Pancreas (tissue), 10 donors: ENCODE results near the gene CLASP1. TPM values are rescaled to one million over a fixed set of nuclear protein-coding genes. Genes with fewer than 3 reads are reported as not detected.
"Not testable (repeated sequence)": the region's sequence is repeated elsewhere in the genome, so short reads cannot be mapped to it uniquely, and the experiment has no call there.

ENCODE experiments used
- ATAC-seq, 4 donors: fragments of 200-7000 bp; cut with Tn5 transposase; one replicate each; pipeline versions ENCODE4 v1.8.0 to v1.9.1; 2020; ENCODE audit warnings: mild to moderate bottlenecking in 4 of 4, moderate library complexity in 4 of 4
- DNase-seq, 6 donors: peaks; one replicate each; pipeline ENCODE4 v3.0.0-alpha.2; 2020
- FAIRE-seq: peaks from 2 replicates; lab custom pipeline; 2012; peaks lifted over from hg19 to GRCh38; lab: Jason Lieb, UNC
- H3K27ac ChIP-seq, 4 donors: fragments of 200-600 bp; sonication (generic); 1 replicate in 3 of 4; 2 replicates in 1 of 4; pipeline versions ENCODE4 v1.5.0 to v1.8.0; 2020
- H3K27me3 ChIP-seq, 4 donors: fragments of 200-600 bp; one replicate each; pipeline ENCODE4 v1.8.0; 2021
- H3K36me3 ChIP-seq, 3 donors: fragments of 200-600 bp; sonication (generic) in 1 of 3; one replicate each; pipeline versions ENCODE4 v1.5.0 to v1.8.0; 2020 to 2021
- H3K4me1 ChIP-seq, 3 donors: fragments of 200-600 bp; one replicate each; pipeline ENCODE4 v1.8.0; 2021
- H3K4me3 ChIP-seq, 4 donors: fragments of 200-600 bp; sonication (generic) in 2 of 4; one replicate each; pipeline versions ENCODE4 v1.5.0 to v1.8.0; 2020 to 2021
- H3K9me3 ChIP-seq, 4 donors: fragments of 200-600 bp; one replicate each; pipeline ENCODE4 v1.8.0; 2021
- WGBS, 2 donors: extraction: QIAGEN DNeasy Blood & Tissue Kit; methylation state at CpG; one replicate each; pipeline ENCODE4 v1.1.7; 2013; 5-methylcytosine and 5-hydroxymethylcytosine counted together
- intact Hi-C, 3 donors: fragments of 100-400 bp; cut with DNase I; formaldehyde crosslinking; loops; one replicate each; pipeline versions ENCODE4 v1.11.1 to v1.14.2; 2022
- polyA plus RNA-seq, 2 donors: library from polyadenylated mRNA; stranded (reverse); fragments of 200-250 nt; gene quantifications; one replicate each; pipeline ENCODE4 v1.2.3, GENCODE V29; 2013
- total RNA-seq, 6 donors: library from RNA; stranded (reverse); fragmentation: NEBNext Ultra II Directional in 4 of 6; extraction: Animal tissue kit (Norgen Biotek cat#: 25700) in 4 of 6; gene quantifications; one replicate each; pipeline versions ENCODE4 v1.2.1 to v1.2.4, GENCODE V29; 2021 to 2023
- TF ChIP-seq, protein P1 (sequence below), 4 donors: fragments of 200-600 bp; sonication (generic) in 3 of 4; IDR thresholded peaks; one replicate each; pipeline versions ENCODE4 v1.5.0 to v1.8.0; 2021; ENCODE audit warnings: antibody characterized with exemption in 4 of 4
- donor health status: healthy with polysubstance abuse.
- donor health status: DM: no; HTN: no; CAD: no; lungs with moderate emphysema.
- donor health status: DM: no; HTN: no; CAD: no.
- donor health status: control.
- donor health status: control.
- donor health status: Bipolar disorder and iron deficiency.
- donor health status: DM: yes; HTN: yes; CAD: no.
- donor health status: DM: no; HTN: no; CAD: no.
- donor health status: DM: no; HTN: no; CAD: no.
- donor health status: DM: yes; HTN: yes; CAD: no.

The CLASP1 gene
- total and polyA plus RNA-seq, 8 donors = 8.9 to 34.5 (median 21.3) TPM

DNA sequence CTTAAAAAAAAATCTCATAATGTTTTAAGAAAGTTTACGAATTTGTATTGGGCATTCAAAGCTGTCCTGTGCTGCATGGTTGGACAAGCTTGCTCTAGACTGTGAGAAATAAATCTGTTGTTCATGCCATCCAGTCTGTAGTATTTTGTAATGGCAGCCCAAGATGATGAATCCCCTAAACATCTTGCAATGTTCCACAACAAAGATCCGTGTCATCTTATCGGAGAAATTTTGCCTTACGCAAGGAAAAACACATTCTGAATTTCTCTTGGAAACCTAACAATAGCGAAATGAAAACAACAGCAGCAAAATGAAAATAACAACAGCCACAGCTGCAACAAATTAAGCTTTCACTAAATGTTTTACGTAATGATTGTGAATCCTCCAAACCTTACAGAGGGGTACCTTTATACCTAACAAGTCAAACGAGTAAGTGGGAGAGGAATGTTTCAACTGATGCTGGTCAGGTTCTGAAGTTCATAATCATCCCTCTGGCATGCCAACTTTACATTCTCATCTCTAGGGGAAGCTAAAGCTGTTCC is 194.6 kb downstream of the CLASP1 start:
- TF ChIP-seq, protein P1, sequence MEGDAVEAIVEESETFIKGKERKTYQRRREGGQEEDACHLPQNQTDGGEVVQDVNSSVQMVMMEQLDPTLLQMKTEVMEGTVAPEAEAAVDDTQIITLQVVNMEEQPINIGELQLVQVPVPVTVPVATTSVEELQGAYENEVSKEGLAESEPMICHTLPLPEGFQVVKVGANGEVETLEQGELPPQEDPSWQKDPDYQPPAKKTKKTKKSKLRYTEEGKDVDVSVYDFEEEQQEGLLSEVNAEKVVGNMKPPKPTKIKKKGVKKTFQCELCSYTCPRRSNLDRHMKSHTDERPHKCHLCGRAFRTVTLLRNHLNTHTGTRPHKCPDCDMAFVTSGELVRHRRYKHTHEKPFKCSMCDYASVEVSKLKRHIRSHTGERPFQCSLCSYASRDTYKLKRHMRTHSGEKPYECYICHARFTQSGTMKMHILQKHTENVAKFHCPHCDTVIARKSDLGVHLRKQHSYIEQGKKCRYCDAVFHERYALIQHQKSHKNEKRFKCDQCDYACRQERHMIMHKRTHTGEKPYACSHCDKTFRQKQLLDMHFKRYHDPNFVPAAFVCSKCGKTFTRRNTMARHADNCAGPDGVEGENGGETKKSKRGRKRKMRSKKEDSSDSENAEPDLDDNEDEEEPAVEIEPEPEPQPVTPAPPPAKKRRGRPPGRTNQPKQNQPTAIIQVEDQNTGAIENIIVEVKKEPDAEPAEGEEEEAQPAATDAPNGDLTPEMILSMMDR (IDR thresholded peaks at IDR 0.05) = no peak
- Histone ChIP-seq H3K27me3 (no peaks in the 10 kb centered on the region), H3K4me1 (no peaks in the 10 kb centered on the region), H3K36me3 (peaks cover under 1 to 49% (median 4%) of the 10 kb centered on the region in 3 donors), H3K4me3 (no peak overlapping the region), H3K9me3 (no peaks in the 10 kb centered on the region), H3K27ac (no peak overlapping the region)
- no peak for ATAC-seq
- intact Hi-C loops = no loop called here
- FAIRE-seq = no peak
- 94% methylated on average over 7 of the region's 7 CpGs for WGBS, 2 donors
- no peak for DNase-seq

DNA sequence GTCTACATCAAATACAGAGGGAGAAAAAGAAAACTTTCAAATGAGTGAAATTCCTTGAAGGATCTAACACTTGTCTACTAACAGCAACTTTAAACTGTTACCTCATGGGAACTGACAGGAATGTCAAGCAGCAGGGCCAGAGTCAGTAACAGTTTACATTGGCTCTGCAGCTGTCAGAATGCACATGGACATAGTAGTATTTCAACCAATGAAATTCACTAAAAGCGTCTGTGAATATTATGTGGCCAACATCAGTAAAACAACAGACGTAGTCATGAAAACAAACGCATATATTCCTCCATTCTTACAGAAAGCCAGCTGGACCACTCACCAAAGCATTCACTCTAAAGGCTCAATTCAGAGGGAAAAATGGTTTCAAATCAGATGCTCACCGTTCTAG is 197.9 kb downstream of the CLASP1 start:
- no peaks in the 10 kb centered on the region for H3K27me3 ChIP-seq
- no peak overlapping the region for H3K27ac ChIP-seq
- FAIRE-seq (no peak), DNase-seq (no peak), ATAC-seq (no peak)
- H3K4me1 ChIP-seq = no peaks in the 10 kb centered on the region
- H3K36me3 ChIP-seq = peaks cover 4 to 53% (median 4%) of the 10 kb centered on the region in 3 donors
- no peaks in the 10 kb centered on the region for H3K9me3 ChIP-seq
- TF ChIP-seq, protein P1 (IDR thresholded peaks at IDR 0.05) = no peak
- 79 to 86% methylated on average over 4 of the region's 4 CpGs for WGBS, 2 donors
- intact Hi-C loops = no loop called here
- no peak overlapping the region for H3K4me3 ChIP-seq

DNA sequence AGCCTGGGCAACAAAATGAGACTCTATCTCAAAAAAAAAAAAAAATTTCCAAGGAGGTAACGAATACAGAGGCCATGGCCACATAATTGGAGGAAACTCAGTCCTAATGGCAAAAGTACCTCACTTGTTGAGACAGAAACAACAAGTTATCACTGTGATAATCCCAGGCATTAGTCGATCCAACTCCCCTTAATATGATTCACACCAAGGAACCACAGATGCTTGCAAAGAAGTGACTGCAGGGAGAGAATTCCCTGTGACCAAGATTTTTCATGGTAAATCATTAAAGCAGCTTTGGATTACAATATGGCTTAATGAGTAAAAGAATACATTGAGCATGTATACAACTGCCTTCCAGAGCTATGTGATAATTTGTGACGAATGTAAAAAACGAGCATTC is 199.0 kb downstream of the CLASP1 start:
- no peaks in the 10 kb centered on the region for H3K9me3 ChIP-seq
- no peaks in the 10 kb centered on the region for H3K27me3 ChIP-seq
- DNase-seq (no peak), ATAC-seq (no peak), FAIRE-seq (no peak)
- 82 to 84% methylated on average over 4 of the region's 4 CpGs for WGBS, 2 donors
- intact Hi-C loops = no loop called here
- H3K36me3 ChIP-seq = peaks cover 4 to 61% (median 4%) of the 10 kb centered on the region in 3 donors
- no peak overlapping the region for H3K4me3 ChIP-seq
- H3K27ac ChIP-seq = no peak overlapping the region
- no peaks in the 10 kb centered on the region for H3K4me1 ChIP-seq
- TF ChIP-seq, protein P1 (IDR thresholded peaks at IDR 0.05) = no peak

DNA sequence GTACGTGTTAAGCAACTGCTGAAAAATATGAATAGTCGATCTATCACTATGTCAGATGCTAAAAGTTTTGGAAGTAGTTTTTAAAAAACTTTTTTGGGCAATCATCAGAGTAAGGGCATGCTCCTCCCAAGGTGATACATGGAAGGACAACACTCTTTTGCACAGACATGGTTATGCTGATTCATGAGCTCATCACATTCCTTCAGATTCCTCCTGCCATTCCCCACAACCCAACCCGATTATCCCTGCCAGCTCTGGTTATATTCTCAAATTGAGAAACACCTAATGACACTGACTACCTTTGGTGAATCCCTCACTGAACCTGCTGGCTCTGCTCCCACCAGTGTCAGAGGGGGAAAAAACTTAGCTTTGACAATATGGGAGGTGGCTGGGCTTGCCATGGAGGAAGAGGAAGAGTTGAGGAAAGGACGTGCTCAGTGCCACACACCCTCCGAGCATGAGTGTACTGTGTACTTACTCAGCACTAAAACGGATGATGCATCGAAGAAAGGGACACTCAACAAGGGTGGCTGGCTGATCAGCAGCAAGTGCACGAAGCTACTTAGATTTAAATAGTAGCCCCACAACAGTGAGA is 202.5 kb downstream of the CLASP1 start:
- 87 to 93% methylated on average over 8 of the region's 8 CpGs for WGBS, 2 donors
- H3K9me3 ChIP-seq = no peaks in the 10 kb centered on the region
- no peak overlapping the region for H3K4me3 ChIP-seq
- ATAC-seq = no peak
- H3K27ac ChIP-seq = no peak overlapping the region
- DNase-seq = no peak
- H3K27me3 ChIP-seq = no peaks in the 10 kb centered on the region
- intact Hi-C loops = no loop called here
- no peaks in the 10 kb centered on the region for H3K4me1 ChIP-seq
- no peak for FAIRE-seq
- H3K36me3 ChIP-seq = peaks cover 4 to 59% (median 7%) of the 10 kb centered on the region in 3 donors
- TF ChIP-seq, protein P1 (IDR thresholded peaks at IDR 0.05) = no peak

DNA sequence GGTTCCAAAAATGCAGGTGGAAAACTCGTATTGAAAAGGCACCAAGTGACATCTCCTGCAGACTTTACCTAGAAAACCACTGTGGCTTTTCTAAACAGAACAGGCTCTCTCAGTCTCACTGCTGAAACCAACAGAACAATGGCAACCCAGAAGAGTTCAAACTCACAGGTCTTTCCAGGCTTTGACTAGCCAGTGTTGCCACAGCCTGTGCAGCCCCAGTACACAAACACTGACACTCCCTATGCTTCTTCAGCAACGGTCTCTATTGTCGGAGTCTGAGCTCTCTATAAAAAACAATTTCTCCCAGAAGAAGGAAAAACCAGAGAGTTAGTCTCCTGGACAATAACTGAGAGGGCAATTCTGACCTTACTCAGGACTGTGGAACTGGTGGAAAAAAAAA is 206.4 kb downstream of the CLASP1 start:
- Histone ChIP-seq H3K36me3 (peaks cover 0 to 33% (median 3%) of the 10 kb centered on the region in 3 donors), H3K27me3 (no peaks in the 10 kb centered on the region), H3K27ac (no peak overlapping the region), H3K9me3 (no peaks in the 10 kb centered on the region), H3K4me3 (no peak overlapping the region), H3K4me1 (no peaks in the 10 kb centered on the region)
- intact Hi-C loops = no loop called here
- TF ChIP-seq, protein P1 (IDR thresholded peaks at IDR 0.05) = no peak
- DNase-seq = no peak
- no peak for FAIRE-seq
- no peak for ATAC-seq
- 77 to 95% methylated on average over 3 of the region's 3 CpGs for WGBS, 2 donors

DNA sequence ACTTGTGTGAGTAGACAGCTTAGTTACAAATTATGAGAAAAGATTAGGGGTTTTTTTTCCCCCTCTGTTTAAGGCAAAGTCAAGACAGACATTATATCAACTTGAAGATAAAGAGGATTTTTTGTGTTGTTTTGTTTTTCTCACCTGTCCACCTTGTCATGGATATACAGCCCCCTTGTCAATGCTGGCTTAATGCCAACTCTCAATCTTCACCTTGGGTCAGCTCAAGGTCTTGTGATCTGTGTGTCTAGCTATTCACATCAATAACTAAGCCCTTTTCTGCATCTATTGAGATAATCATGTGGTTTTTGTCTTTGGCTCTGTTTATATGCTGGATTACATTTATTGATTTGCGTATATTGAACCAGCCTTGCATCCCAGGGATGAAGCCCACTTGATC is 211.0 kb downstream of the CLASP1 start:
- H3K36me3 ChIP-seq, intact Hi-C loops, H3K4me3 ChIP-seq, H3K9me3 ChIP-seq, ATAC-seq, DNase-seq, H3K4me1 ChIP-seq, H3K27ac ChIP-seq, H3K27me3 ChIP-seq, FAIRE-seq: not testable (repeated sequence)
- WGBS, 2 donors = 67 to 80% methylated on average over 1 of the region's 1 CpG
